Measurements from ENCODE around the gene ADAP1. TPM values are rescaled to one million over a fixed set of nuclear protein-coding genes. Genes with fewer than 3 reads are reported as not detected.

ADAP1 gene
- total RNA-seq, 1 experiment from 2014 or later = 173 TPM

GRCh38 chr7:914521-915194, 39.8 kb downstream of the ADAP1 start:
- BruUV-seq (replicated peaks) = no TSS peak
- H3K4me3 Mint-ChIP-seq (ENCODE audit: low read depth, unreplicated experiment) = peak overlapping the region; percentile 28
- H3K36me3 Mint-ChIP-seq (ENCODE audit: insufficient read depth, unreplicated experiment) = peaks cover 76% of the 10 kb centered on the region
- H3K27me3 Mint-ChIP-seq (ENCODE audit: unreplicated experiment) = no peaks in the 10 kb centered on the region
- peak overlapping the region; percentile 27 for H3K27ac Mint-ChIP-seq (ENCODE audit: unreplicated experiment)
- intact Hi-C loops (cut with micrococcal nuclease; ENCODE audit: unreplicated experiment) = loop anchor here (5.0 kb wide), 1 partner anchor 33 kb away; no protein-coding TSS in a partner anchor
- peaks cover 50% of the 10 kb centered on the region for H3K4me1 Mint-ChIP-seq (ENCODE audit: low read depth, unreplicated experiment)
- TF ChIP-seq CTCF (IDR thresholded peaks at IDR 0.05; ENCODE audit: unreplicated experiment) = no peak
- CTCF ChIA-PET = interaction anchor here (0.6 to 2.0 kb wide), 12 partner anchors 9 to 262 kb away, joined by 3 to 18 read pairs (median 7); partner anchors contain the start of gene ADAP1
- H3K9me3 Mint-ChIP-seq (ENCODE audit: low read depth, unreplicated experiment) = no peaks in the 10 kb centered on the region
- no peak for DNase-seq

GRCh38 chr7:913736-914520, 40.6 kb downstream of the ADAP1 start:
- H3K27ac Mint-ChIP-seq (ENCODE audit: unreplicated experiment) = peak overlapping the region; percentile 27

GRCh38 chr7:911791-912480, 42.5 kb downstream of the ADAP1 start:
- BruUV-seq (replicated peaks) = no TSS peak
- CTCF ChIA-PET = no interaction called here
- no peaks in the 10 kb centered on the region for H3K27me3 Mint-ChIP-seq (ENCODE audit: unreplicated experiment)
- no peak overlapping the region for H3K4me3 Mint-ChIP-seq (ENCODE audit: low read depth, unreplicated experiment)
- peaks cover 78% of the 10 kb centered on the region for H3K36me3 Mint-ChIP-seq (ENCODE audit: insufficient read depth, unreplicated experiment)
- no peaks in the 10 kb centered on the region for H3K9me3 Mint-ChIP-seq (ENCODE audit: low read depth, unreplicated experiment)
- intact Hi-C loops (cut with micrococcal nuclease; ENCODE audit: unreplicated experiment) = loop anchor here (5.0 kb wide), 1 partner anchor 35 kb away; no protein-coding TSS in a partner anchor
- DNase-seq = no peak
- peak; percentile 20 for TF ChIP-seq CTCF (IDR thresholded peaks at IDR 0.05; ENCODE audit: unreplicated experiment)
- no peak overlapping the region for H3K27ac Mint-ChIP-seq (ENCODE audit: unreplicated experiment)
- H3K4me1 Mint-ChIP-seq (ENCODE audit: low read depth, unreplicated experiment) = peaks cover 43% of the 10 kb centered on the region

More at GRCh38 chr7:913736-914520, 40.6 kb downstream of the ADAP1 start:
- no peak for TF ChIP-seq CTCF (IDR thresholded peaks at IDR 0.05; ENCODE audit: unreplicated experiment)
- DNase-seq = peak; percentile 97
- CTCF ChIA-PET = interaction anchor here (0.5 to 2.0 kb wide), 20 partner anchors 9 to 263 kb away, joined by 3 to 18 read pairs (median 6); partner anchors contain the start of genes ADAP1 and COX19
- peak overlapping the region; percentile 28 for H3K4me3 Mint-ChIP-seq (ENCODE audit: low read depth, unreplicated experiment)
- no peaks in the 10 kb centered on the region for H3K27me3 Mint-ChIP-seq (ENCODE audit: unreplicated experiment)
- peaks cover 43% of the 10 kb centered on the region for H3K4me1 Mint-ChIP-seq (ENCODE audit: low read depth, unreplicated experiment)
- peaks cover 80% of the 10 kb centered on the region for H3K36me3 Mint-ChIP-seq (ENCODE audit: insufficient read depth, unreplicated experiment)
- BruUV-seq (replicated peaks) = TSS peak; percentile 33
- intact Hi-C loops (cut with micrococcal nuclease; ENCODE audit: unreplicated experiment) = loop anchor here (5.0 kb wide), 1 partner anchor 33 kb away; no protein-coding TSS in a partner anchor
- no peaks in the 10 kb centered on the region for H3K9me3 Mint-ChIP-seq (ENCODE audit: low read depth, unreplicated experiment)

GRCh38 chr7:910931-911431, 43.5 kb downstream of the ADAP1 start:
- CTCF ChIA-PET = interaction anchor here (0.6 to 1.4 kb wide), 3 partner anchors 9 to 330 kb away, joined by 3 to 11 read pairs (median 4); no protein-coding TSS in a partner anchor
- H3K4me3 Mint-ChIP-seq (ENCODE audit: low read depth, unreplicated experiment) = no peak overlapping the region
- intact Hi-C loops (cut with micrococcal nuclease; ENCODE audit: unreplicated experiment) = loop anchor here (5.0 kb wide), 1 partner anchor 36 kb away; no protein-coding TSS in a partner anchor
- BruUV-seq (replicated peaks) = no TSS peak
- H3K36me3 Mint-ChIP-seq (ENCODE audit: insufficient read depth, unreplicated experiment) = peaks cover 71% of the 10 kb centered on the region
- no peaks in the 10 kb centered on the region for H3K9me3 Mint-ChIP-seq (ENCODE audit: low read depth, unreplicated experiment)
- peaks cover 35% of the 10 kb centered on the region for H3K4me1 Mint-ChIP-seq (ENCODE audit: low read depth, unreplicated experiment)
- DNase-seq = no peak
- no peak overlapping the region for H3K27ac Mint-ChIP-seq (ENCODE audit: unreplicated experiment)
- H3K27me3 Mint-ChIP-seq (ENCODE audit: unreplicated experiment) = peaks cover 7% of the 10 kb centered on the region
- no peak for TF ChIP-seq CTCF (IDR thresholded peaks at IDR 0.05; ENCODE audit: unreplicated experiment)

All from Calu3 (cell line).